Measurements from ENCODE around the gene DIAPH3. TPM values are rescaled to one million over a fixed set of nuclear protein-coding genes. Genes with fewer than 3 reads are reported as not detected.

The DIAPH3 gene
- total RNA-seq, 2 experiments from 2014 or later, result 22.5 to 24.1 TPM

DNA sequence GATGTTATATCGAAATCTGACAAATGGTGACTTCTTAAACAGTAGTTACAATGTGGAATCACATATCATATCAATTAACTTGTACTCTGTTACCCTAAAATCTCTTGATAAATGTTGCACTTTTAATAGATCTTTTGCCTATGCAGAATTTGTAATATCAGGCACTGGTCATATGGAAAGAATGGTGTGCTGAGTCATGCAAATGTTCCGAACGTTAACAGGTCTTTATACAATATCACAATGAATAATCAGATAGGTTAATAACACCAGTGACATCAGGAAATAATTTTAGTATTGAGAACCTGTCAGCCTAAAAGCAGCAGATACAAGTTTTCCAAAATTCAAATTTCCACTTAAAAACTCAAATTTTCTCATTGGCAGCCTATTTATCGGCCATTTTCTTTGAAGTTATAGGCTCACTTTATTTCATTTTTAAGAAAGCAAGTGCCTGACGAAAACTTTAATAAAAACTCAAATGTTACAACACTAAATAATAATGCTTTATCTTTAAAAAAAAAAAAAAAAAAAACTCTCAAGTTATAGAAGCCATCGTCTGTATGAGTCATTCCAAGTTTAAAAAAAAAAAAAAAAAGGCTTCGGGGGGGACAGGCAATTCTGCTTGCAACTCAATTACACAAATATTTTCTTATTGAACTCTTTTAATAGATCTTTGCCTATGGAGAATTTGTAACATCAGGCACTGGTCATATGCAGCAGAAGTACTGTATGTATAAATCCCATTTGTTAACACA, 180.9 kb downstream of the DIAPH3 start:
- no peaks in the 10 kb centered on the region for H3K27me3 Mint-ChIP-seq
- no peak overlapping the region for H3K27ac Mint-ChIP-seq
- H3K36me3 Mint-ChIP-seq (ENCODE audit: low read depth), result peaks cover 17% of the 10 kb centered on the region
- no peaks in the 10 kb centered on the region for H3K9me3 Mint-ChIP-seq
- POLR2A ChIA-PET, result no interaction called here
- CTCF ChIA-PET, result no interaction called here
- H3K4me3 Mint-ChIP-seq, result no peak overlapping the region
- no peak for DNase-seq
- H3K4me1 Mint-ChIP-seq, result peaks cover 6% of the 10 kb centered on the region

DNA sequence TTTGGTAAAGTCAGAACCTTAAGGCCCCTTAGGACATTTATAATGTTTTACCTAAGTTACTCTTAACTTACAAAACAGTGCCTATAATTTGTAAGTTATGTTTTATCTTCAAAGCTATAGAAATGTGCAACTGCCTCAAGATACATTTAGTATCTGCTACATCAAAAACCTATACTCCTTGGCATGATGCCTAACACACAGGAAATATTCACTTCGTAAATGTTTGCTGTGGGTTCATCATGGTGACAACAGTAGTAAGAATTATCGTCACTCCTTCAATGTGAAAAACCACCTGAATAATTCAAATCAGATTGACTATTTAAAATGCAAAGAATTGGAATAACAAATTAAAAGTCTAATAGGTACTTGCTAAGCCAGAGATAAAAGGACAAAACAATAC, 184.1 kb downstream of the DIAPH3 start:
- DNase-seq, result no peak
- Mint-ChIP-seq H3K9me3 (no peaks in the 10 kb centered on the region), H3K4me3 (no peak overlapping the region), H3K27me3 (no peaks in the 10 kb centered on the region), H3K36me3 (ENCODE audit: low read depth) (peaks cover 16% of the 10 kb centered on the region), H3K4me1 (peaks cover 6% of the 10 kb centered on the region), H3K27ac (no peak overlapping the region)
- ChIA-PET CTCF (no interaction called here), POLR2A (no interaction called here)

DNA sequence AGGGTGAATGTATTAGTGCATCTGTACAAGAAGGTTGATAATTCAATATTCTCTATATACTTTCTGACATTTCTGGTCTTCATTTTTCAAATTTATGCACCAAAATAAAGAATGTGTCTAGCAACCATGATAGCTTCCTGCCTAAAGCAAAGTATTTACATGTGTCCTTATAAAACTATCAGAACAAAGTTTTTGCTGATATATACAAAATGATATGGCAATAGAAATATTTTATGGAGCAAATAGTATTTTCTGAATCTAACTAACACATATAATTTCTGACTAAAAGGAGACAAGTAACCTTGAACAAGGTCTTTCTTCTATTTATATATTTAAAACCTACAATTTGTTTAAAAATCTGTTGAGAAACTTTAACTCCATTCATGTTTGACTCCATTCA, 184.9 kb downstream of the DIAPH3 start:
- H3K27ac Mint-ChIP-seq, result no peak overlapping the region
- peaks cover 18% of the 10 kb centered on the region for H3K36me3 Mint-ChIP-seq (ENCODE audit: low read depth)
- H3K9me3 Mint-ChIP-seq, result no peaks in the 10 kb centered on the region
- H3K27me3 Mint-ChIP-seq, result no peaks in the 10 kb centered on the region
- CTCF ChIA-PET, result no interaction called here
- no peak overlapping the region for H3K4me3 Mint-ChIP-seq
- H3K4me1 Mint-ChIP-seq, result peaks cover 6% of the 10 kb centered on the region
- POLR2A ChIA-PET, result no interaction called here
- DNase-seq, result no peak

- no peak for DNase-seq
- ChIA-PET POLR2A (no interaction called here), CTCF (no interaction called here)
- Mint-ChIP-seq H3K4me3 (no peak overlapping the region), H3K9me3 (no peaks in the 10 kb centered on the region), H3K36me3 (ENCODE audit: low read depth) (peaks cover 15% of the 10 kb centered on the region), H3K27me3 (no peaks in the 10 kb centered on the region), H3K27ac (no peak overlapping the region), H3K4me1 (peaks cover 6% of the 10 kb centered on the region)
Measured at GRCh38 chr13:59976856-59977255, 186.9 kb downstream of the DIAPH3 start.

GRCh38 chr13:59975807-59976435, 187.8 kb downstream of the DIAPH3 start:
- Mint-ChIP-seq H3K4me3 (no peak overlapping the region), H3K36me3 (ENCODE audit: low read depth) (peaks cover 16% of the 10 kb centered on the region), H3K4me1 (peaks cover 6% of the 10 kb centered on the region), H3K27ac (no peak overlapping the region), H3K9me3 (no peaks in the 10 kb centered on the region), H3K27me3 (no peaks in the 10 kb centered on the region)
- ChIA-PET CTCF (no interaction called here), POLR2A (no interaction called here)
- DNase-seq, result no peak

- ChIA-PET POLR2A (no interaction called here), CTCF (no interaction called here)
- no peaks in the 10 kb centered on the region for H3K9me3 Mint-ChIP-seq
- no peak overlapping the region for H3K4me3 Mint-ChIP-seq
- no peaks in the 10 kb centered on the region for H3K4me1 Mint-ChIP-seq
- no peak for DNase-seq
- no peaks in the 10 kb centered on the region for H3K27me3 Mint-ChIP-seq
- H3K27ac Mint-ChIP-seq, result no peak overlapping the region
- peaks cover 14% of the 10 kb centered on the region for H3K36me3 Mint-ChIP-seq (ENCODE audit: low read depth)
Measured at GRCh38 chr13:59970847-59971246, 192.9 kb downstream of the DIAPH3 start.

- Mint-ChIP-seq H3K4me1 (no peaks in the 10 kb centered on the region), H3K9me3 (no peaks in the 10 kb centered on the region), H3K36me3 (ENCODE audit: low read depth) (peaks cover 11% of the 10 kb centered on the region), H3K27ac (no peak overlapping the region), H3K4me3 (no peak overlapping the region), H3K27me3 (no peaks in the 10 kb centered on the region)
- ChIA-PET POLR2A (no interaction called here), CTCF (no interaction called here)
- DNase-seq, result no peak
Measured at GRCh38 chr13:59963827-59964226, 199.9 kb downstream of the DIAPH3 start.

DNA sequence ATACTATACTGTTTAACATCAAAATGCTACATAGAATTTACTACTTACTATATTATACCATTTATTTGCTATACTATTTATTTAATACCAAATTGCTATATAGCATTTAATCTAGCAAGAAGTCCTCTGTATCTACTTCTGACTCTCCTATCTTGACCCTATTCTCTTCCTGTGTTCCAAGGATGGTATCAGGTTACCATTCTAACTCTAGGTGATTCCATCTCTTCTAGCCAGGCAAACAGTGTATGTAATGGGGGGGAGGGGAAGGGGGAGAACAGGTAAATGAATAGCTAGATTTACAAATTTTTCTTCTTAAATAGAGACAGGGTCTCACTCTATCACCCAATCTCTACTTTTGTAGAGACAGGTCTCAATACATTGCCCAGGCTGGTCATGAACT, 200.3 kb downstream of the DIAPH3 start:
- CTCF ChIA-PET, result no interaction called here
- POLR2A ChIA-PET, result no interaction called here
- no peak for DNase-seq
- Mint-ChIP-seq H3K4me3 (no peak overlapping the region), H3K36me3 (ENCODE audit: low read depth) (peaks cover 11% of the 10 kb centered on the region), H3K9me3 (no peaks in the 10 kb centered on the region), H3K27ac (no peak overlapping the region), H3K27me3 (no peaks in the 10 kb centered on the region), H3K4me1 (no peaks in the 10 kb centered on the region)

- Mint-ChIP-seq H3K9me3 (no peaks in the 10 kb centered on the region), H3K36me3 (ENCODE audit: low read depth) (peaks cover 10% of the 10 kb centered on the region), H3K4me3 (no peak overlapping the region), H3K4me1 (no peaks in the 10 kb centered on the region), H3K27ac (no peak overlapping the region), H3K27me3 (no peaks in the 10 kb centered on the region)
- ChIA-PET POLR2A (no interaction called here), CTCF (interaction anchor here (0.5 to 1.8 kb wide), 3 partner anchors 11 to 438 kb away, joined by 3 to 4 read pairs (median 3); no protein-coding TSS in a partner anchor)
- no peak for DNase-seq
Measured at GRCh38 chr13:59962343-59962742, 201.4 kb downstream of the DIAPH3 start.

DNA sequence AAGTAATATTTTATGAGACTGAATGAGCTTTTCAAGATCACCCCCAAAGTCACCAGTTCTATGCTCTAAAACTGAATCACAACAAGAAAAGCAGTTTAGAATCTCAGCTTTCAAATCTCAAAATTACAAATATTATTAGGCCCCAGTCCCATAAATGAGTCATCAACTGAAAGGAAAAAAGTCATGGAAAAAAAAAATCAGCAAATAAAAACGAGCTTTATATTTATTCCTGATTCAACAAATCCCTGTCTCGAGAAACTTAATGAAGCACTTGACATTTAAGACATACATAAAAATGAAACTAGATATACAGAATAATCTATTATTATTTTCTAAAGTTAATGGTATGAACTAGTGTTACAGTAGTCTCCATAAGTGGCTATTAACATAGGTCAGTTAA, 203.0 kb downstream of the DIAPH3 start:
- ChIA-PET CTCF (interaction anchor here (1.2 to 1.8 kb wide), 3 partner anchors 10 to 17 kb away, joined by 3 to 4 read pairs (median 3); no protein-coding TSS in a partner anchor), POLR2A (no interaction called here)
- Mint-ChIP-seq H3K27me3 (no peaks in the 10 kb centered on the region), H3K4me3 (no peak overlapping the region), H3K27ac (no peak overlapping the region), H3K9me3 (peaks cover 7% of the 10 kb centered on the region), H3K36me3 (ENCODE audit: low read depth) (peaks cover 21% of the 10 kb centered on the region), H3K4me1 (no peaks in the 10 kb centered on the region)
- no peak for DNase-seq

- POLR2A ChIA-PET, result no interaction called here
- Mint-ChIP-seq H3K27ac (no peak overlapping the region), H3K4me3 (no peak overlapping the region), H3K27me3 (no peaks in the 10 kb centered on the region), H3K36me3 (ENCODE audit: low read depth) (peaks cover 22% of the 10 kb centered on the region), H3K4me1 (no peaks in the 10 kb centered on the region), H3K9me3 (peaks cover 10% of the 10 kb centered on the region)
- DNase-seq, result no peak
- CTCF ChIA-PET, result no interaction called here
Measured at GRCh38 chr13:59957438-59957837, 206.3 kb downstream of the DIAPH3 start.

DNA sequence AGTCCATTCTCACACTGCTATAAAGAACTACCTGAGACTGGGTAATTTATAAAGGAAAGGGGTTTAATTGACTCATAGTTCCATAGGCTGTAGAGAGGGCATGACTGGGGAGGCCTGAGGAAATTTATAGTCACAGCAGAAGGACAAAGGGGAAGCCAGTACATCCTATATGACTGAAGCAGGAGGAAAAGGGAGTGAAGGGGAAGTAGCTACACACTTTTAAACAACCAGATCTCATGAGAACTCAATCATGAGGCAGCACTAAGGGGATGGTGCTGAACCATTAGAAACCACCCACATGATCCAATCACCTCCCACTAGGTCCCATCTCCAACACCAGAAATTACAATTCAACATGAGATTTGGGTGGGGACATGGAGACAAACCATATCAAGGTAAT, 209.1 kb downstream of the DIAPH3 start:
- H3K27me3 Mint-ChIP-seq, result no peaks in the 10 kb centered on the region
- POLR2A ChIA-PET, result no interaction called here
- H3K27ac Mint-ChIP-seq, result no peak overlapping the region
- no peak overlapping the region for H3K4me3 Mint-ChIP-seq
- H3K4me1 Mint-ChIP-seq, result no peaks in the 10 kb centered on the region
- peaks cover 22% of the 10 kb centered on the region for H3K36me3 Mint-ChIP-seq (ENCODE audit: low read depth)
- H3K9me3 Mint-ChIP-seq, result peaks cover 10% of the 10 kb centered on the region
- CTCF ChIA-PET, result no interaction called here
- DNase-seq, result no peak

GRCh38 chr13:59951011-59951410, 212.7 kb downstream of the DIAPH3 start:
- no peaks in the 10 kb centered on the region for H3K27me3 Mint-ChIP-seq
- no peak for DNase-seq
- ChIA-PET CTCF (interaction anchor here (1.0 to 1.3 kb wide), 2 partner anchors 9 to 17 kb away, joined by 3 read pairs; no protein-coding TSS in a partner anchor), POLR2A (no interaction called here)
- H3K4me3 Mint-ChIP-seq, result no peak overlapping the region
- no peaks in the 10 kb centered on the region for H3K4me1 Mint-ChIP-seq
- peaks cover 7% of the 10 kb centered on the region for H3K9me3 Mint-ChIP-seq
- peaks cover 9% of the 10 kb centered on the region for H3K36me3 Mint-ChIP-seq (ENCODE audit: low read depth)
- no peak overlapping the region for H3K27ac Mint-ChIP-seq

DNA sequence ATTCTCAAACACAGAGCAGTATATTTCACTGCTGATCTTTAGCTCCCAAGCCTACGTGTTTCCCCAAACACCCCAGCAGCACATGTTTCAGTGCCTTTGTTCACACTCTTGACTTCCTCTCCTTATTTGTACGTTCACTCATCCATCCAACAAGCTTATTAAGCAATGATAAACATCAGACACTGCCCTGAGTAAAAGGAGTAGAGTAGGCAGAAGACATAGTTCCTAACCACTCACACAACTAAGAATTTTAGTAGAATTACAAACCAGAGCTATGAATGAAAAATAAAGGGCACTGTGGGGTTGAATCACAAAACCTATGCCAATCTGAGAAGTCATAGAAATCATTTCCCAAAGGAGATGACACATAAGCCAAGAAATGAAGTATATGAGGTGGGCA, 213.5 kb downstream of the DIAPH3 start:
- Mint-ChIP-seq H3K9me3 (no peaks in the 10 kb centered on the region), H3K27ac (no peak overlapping the region), H3K4me3 (no peak overlapping the region), H3K36me3 (ENCODE audit: low read depth) (peaks cover 5% of the 10 kb centered on the region), H3K27me3 (no peaks in the 10 kb centered on the region), H3K4me1 (no peaks in the 10 kb centered on the region)
- ChIA-PET POLR2A (no interaction called here), CTCF (interaction anchor here (1.0 kb wide), 1 partner anchor 17 kb away, joined by 3 read pairs; no protein-coding TSS in a partner anchor)
- no peak for DNase-seq
